HuH-7.5 (cell line): ENCODE measurements around the gene IFIT5.
"Not testable (repeated sequence)": the region's sequence is repeated elsewhere in the genome, so short reads cannot be mapped to it uniquely, and the experiment has no call there.

Experiments used
- DNase-seq: peaks from one replicate; pipeline ENCODE4 v3.0.0; 2011; ENCODE audit warnings: low spot score

IFIT5 gene

GRCh38 chr10:89428877-89429276 lies 14.5 kb downstream of the IFIT5 start:
- DNase-seq = no peak

- no peak for DNase-seq
Observed at GRCh38 chr10:89431977-89432376, 17.6 kb downstream of the IFIT5 start.

- no peak for DNase-seq
Observed at GRCh38 chr10:89438525-89438924, 24.2 kb downstream of the IFIT5 start.

- DNase-seq = no peak
Observed at GRCh38 chr10:89440226-89441009, 26.1 kb downstream of the IFIT5 start.

GRCh38 chr10:89442289-89442688 lies 27.9 kb downstream of the IFIT5 start:
- no peak for DNase-seq

- DNase-seq = not testable (repeated sequence)
Observed at GRCh38 chr10:89444819-89445218, 30.5 kb downstream of the IFIT5 start.

- no peak for DNase-seq
Observed at GRCh38 chr10:89450901-89451300, 36.5 kb downstream of the IFIT5 start.

GRCh38 chr10:89452193-89452592 lies 37.8 kb downstream of the IFIT5 start:
- DNase-seq = no peak

- no peak for DNase-seq
Observed at GRCh38 chr10:89454561-89455347, 40.4 kb downstream of the IFIT5 start.

GRCh38 chr10:89458291-89458690 lies 43.9 kb downstream of the IFIT5 start:
- no peak for DNase-seq

- no peak for DNase-seq
Observed at GRCh38 chr10:89458784-89459183, 44.4 kb downstream of the IFIT5 start.

- DNase-seq = no peak
Observed at GRCh38 chr10:89463846-89464537, 49.6 kb downstream of the IFIT5 start.

- DNase-seq = no peak
Observed at GRCh38 chr10:89465196-89465595, 50.8 kb downstream of the IFIT5 start.

GRCh38 chr10:89466599-89467035 lies 52.2 kb downstream of the IFIT5 start:
- DNase-seq = no peak

GRCh38 chr10:89468191-89468965 lies 54.0 kb downstream of the IFIT5 start:
- no peak for DNase-seq

GRCh38 chr10:89469517-89469916 lies 55.1 kb downstream of the IFIT5 start:
- no peak for DNase-seq
